HG03558 (cell line): ENCODE data around the gene ME3.
A peak's percentile ranks its signal among the peaks of the same experiment; 100 is the strongest.
"Not testable (repeated sequence)": the region's sequence is repeated elsewhere in the genome, so short reads cannot be mapped to it uniquely, and the experiment has no call there.

Experiments
- ATAC-seq: cut with Tn5 transposase; IDR thresholded peaks from one replicate; pipeline ENCODE4 v1.9.1; 2021; ENCODE audit warnings: moderate number of reproducible peaks; ENCODE audit not compliant: unreplicated experiment; ENCODE audit errors: extremely low read depth

The ME3 gene

DNA sequence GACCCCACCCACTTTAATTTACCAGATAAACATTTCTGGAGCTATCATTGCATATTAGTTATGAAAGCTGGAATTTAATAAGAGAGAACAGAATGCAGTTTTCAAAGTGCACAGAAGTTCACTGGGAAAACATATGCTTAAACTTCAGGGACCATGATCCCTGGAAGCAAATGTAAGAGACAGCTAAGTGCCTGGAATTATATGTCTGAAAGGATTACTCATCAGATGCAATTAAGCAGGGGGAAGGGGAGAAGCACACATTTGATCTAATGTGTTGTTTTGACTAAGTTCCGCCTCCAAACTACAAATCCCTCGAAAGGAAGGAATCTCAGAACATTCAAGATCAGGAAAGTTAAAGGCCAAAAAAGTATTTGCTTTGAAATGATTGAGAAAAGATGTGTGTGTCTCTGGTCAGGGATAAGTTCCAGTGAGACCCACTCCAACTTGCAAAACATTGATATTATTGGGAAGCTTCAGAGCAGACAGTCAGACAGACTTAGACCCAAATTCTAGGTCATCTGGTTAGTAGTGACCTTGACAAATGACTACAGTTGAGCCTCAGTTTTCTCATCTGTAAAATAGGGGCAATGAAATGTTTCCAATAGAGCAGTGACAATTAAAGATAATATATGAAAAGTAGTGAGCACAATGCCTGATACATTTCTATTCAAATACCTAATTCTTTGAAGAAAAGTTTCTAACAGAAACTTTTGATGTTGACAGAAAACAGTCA lies 147.6 kb downstream of the ME3 start:
- ATAC-seq: no peak

DNA sequence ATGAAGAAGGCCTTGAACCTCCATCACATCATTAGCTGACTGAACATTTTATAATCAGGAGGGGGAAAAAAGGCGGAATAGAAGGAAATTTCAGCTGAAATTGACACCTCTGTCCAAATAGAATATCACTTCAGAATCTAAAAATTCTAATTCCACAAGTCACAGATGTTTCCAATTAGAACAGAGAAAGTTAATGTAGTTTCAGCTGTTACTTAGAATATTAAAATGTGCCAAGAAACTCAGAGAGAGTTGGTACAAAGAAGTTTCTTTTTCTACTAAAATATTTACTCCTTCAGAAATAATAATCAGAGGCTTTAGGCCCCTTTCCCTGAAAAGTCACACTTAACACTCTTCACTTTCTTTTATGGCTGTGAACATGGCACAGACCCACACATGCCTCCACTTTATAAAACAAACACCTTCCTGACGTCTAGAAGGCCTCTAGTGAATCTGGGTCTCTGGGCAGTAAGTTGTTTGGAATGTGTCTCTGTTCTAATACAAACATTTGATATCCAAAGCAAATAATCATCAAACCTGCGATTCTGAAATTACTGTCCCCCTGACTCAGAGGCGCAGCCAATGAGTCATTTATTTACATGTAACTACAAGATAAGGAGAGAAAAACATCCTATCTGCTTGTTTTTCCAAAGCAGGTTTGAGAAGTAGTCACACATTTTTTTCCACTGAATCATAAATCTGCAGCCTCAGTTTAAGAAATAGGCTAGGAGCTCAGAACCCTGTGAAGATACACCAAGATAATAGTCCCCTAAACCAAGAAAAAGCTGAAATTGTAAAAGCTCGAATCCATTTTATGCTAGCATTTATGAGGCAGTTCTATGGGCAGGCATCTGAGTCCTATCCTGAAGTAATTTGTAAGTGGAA lies 148.4 kb downstream of the ME3 start:
- ATAC-seq: no peak

DNA sequence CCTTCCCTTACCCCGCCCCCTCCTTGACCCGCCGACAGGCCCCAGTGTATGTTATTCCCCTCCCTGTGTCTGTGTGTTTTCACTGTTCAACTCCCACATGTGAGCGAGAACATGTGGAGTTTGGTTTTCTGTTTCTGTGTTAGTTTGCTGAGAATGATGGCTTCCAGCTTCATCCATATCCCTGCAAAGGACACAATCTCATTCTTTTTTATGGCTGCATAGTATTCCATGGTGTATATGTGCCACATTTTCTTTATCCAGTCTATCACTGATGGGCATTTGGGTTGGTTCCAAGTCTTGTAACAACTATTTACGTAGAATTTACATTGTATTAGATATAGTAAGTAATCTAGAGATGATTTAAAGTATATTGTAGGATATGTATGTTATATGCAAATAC lies 149.9 kb downstream of the ME3 start:
- ATAC-seq: not testable (repeated sequence)

DNA sequence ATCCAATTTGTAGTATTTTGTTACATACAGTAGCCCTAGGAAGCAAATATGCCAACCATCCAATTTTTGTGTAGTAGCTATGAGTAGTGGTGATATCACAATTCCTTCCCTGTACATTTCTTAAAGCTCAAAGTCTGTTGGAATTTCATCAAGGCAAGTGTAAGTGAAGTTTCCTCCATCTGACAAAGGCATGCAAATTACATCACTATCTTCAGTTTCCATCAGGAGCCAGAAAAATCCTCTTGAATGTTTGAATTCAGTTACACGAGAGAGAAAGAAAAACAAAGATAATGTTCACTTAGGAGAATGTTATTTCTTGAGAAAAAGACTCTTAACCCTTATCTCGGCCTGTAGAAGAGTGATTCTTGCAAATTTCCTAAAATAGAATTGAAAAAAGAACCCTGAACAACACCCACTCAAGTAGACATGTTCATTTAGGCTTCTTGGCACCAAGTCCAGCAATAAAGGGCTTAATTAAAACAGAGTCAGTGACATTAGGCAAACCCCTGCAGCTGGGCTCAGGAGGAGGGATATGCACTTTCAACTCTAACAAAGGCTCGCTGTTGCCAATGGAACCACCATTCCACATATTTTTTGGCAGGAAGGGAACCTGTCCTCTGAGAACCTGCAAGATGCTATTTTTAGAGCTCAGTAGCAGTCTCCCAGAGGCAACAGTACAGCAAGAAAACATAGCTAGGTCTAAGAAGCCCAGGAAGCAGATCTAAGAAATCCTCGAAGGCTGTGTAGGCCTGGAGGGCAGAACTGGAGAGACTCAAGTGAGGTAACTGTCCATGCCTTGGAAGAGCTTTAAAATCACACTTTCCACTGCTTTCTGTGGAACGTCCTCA lies 153.1 kb downstream of the ME3 start:
- no peak for ATAC-seq

DNA sequence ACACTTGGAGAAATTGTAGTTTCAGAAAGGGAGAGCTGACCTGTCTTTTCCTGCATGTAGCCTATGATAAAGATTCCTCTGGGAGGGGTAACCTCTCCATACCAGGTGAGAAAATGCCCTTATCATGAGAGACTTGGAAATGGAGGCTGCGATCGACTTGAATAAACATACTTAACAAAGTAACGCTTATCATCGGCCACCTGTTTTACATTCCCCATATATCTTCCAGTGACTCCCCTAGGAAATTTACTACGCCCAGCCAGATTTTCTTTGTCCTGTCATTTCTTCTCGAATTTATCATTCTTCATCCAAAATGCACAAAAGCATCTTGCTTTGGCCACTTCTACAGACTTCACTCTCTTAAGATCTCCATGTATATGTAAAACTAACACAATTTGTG lies 154.2 kb downstream of the ME3 start:
- no peak for ATAC-seq

DNA sequence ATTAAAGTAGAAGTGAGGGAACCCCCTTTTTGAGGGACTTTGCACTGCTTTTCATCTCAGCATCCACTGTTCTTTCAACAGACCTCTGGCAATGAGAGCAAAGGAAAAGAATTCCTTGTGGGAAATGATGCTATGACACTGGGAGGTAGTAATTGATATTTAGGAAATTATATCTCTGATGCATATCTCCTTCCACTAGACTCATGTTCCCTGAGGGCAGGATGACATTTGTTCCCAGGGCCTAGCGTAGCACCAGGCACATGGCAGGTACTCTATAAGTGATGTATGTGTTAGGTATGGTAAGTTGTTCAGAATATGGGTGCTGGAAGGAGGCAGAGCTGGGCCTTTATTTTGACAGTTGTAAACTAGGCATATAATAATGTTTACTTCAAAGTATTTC lies 154.9 kb downstream of the ME3 start:
- ATAC-seq: no peak

DNA sequence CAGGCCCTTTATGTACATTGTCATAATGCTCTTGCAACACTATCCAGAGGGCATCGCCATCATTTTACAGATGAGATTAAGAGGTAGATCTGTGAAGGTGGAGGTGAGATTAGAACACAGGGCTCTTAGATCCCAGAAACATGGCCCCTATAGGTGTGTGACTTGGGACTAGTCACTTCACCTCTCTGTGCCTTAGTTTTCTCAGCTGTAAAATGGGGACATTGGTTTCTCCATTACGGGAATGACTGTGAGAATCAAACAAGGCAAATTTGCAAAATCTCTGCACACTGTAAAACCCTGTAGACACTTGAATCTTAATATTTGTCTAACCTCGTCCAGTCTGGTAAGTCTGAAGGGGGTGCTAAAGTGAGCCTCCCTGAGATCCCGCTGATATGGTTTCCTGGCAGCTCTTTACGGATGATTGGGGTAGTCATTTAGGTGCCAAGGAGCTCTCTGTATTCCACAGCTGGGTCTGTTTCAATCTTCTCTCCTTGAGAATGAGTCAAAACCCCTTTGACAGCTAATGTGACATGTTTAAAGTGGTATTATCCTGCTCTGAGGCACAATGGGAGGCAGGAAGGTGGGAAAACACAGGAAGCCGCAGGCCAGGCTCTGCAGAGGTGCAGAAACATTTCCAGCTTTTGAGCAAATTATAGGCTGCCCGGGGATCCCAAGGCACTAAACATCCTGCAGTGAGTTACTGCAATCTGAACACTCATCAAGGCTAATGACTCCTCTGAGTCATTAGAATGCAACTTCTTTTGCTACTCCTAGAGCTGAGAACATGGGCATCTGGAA lies 156.9 kb downstream of the ME3 start:
- ATAC-seq: no peak

DNA sequence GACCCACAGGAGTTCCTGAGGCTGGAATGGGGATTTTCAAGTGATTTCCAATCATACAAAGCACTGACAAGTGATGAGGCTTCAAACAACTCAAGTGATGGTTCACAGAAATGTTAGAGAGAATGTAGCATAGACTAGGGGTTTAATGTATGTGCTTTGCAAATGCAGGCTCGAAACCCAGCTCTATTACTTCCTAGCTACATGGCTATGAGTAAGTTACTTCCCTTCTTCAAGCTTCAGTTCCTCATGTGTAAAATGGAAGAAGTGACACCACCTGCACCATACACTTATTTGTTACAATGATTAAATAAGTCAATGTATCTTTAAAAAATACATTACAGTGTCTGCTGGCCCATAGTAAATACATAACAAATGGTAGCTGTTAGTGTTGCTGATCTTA lies 158.0 kb downstream of the ME3 start:
- ATAC-seq: no peak

DNA sequence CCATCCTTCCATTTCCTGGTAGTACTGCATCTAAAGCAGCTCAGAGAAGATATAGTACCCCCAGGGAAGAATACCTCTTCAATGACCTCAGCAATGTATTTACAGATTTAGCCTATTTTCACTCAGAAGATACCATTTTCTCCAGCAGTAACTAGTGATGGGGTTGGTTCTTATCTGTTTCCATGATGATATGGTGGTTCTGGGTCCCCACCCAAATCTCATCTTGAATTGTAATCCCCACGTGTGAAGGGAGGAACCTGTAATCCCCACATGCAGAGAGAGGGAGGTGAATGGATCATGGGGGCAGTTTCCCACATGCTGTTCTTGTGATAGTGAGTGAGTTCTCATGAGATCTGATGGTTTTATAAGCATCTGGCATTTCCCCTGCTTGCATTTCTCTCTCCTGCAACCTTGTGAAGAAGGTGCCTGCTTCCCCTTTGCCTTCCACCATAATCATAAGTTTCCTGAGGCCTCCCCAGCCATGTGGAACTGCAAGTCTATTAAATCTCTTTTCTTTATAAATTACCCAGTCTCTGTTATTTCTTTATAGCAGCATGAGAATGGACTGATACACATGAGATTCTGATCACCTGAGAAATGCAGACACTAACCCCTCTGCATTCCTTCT lies 158.6 kb downstream of the ME3 start:
- no peak for ATAC-seq

DNA sequence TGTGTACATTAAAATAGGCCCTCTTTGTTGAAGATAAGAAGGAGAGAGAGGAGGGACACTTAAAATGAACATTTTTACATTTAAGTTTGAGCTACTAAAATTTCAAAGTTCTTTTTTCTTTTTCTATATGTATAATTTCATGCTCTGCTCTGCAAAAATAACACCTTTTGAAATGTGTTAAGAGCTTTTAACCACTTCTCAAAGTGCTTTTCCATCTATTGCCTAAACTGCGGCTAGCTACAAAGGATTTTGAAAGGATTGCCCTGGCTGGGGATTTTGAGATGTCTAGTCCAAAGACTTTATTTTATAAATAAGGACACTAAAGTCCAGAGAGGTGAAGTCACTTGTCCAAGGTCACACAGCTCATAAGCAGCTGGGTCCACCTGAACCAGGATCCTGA lies 159.3 kb downstream of the ME3 start:
- ATAC-seq: no peak

DNA sequence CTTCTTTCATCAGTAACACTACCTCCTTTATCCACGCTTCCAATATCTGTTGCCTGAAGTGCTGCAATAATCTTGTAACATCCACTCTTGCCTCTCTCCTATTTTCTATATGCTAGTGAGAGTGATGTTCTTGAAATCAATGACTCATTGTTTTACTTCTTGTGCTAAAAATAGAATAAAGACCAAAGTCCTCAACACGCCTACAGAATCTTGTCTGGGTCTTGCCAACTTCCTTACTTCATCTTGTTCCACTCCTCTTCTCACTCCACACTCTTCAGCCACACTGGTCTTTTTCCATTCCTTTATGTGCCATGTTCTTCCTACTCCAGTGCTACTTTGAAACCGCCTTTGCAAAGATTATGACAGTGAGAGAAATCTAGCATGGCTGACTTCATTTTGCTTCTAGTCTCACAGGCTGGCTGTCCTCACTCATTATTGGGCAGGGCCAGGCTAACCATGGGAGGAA lies 161.3 kb downstream of the ME3 start:
- peak; percentile 75 for ATAC-seq

DNA sequence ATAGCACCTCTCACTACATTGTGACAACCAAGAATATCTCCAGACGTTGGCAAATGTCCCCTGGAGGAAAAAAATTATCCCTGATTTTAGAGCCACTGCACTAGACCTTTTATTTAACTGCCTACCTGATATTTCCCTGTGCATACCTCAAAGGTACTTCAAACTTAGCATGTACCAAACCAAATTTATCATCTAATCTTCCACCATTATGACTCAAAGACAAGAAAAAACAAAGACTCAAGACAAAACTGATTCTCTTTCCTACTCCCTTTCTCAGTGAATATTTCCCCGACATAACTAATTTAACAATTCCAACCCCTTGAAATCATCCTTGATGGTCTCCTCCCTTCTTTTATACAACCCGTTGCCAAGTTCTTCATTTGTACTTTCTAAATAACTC lies 161.7 kb downstream of the ME3 start:
- ATAC-seq: no peak

DNA sequence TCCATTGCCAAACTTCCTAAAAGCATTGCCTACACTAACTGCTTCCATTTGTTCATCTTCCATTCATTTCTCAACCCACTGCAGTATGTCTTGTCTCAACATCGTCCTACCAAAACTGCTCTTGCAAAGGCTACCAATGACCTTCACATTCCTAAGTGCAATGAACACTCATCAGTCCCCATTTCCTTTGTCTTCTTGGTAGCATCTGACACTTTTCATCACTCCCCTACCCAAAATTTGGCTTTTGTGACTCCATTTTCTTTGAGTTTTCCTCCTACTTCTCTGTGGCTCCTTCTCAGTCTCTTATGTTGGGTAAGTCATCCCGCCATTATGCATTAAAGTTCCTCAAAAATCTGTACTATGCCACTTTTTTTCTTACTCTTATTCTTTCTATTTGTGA lies 162.3 kb downstream of the ME3 start:
- no peak for ATAC-seq

DNA sequence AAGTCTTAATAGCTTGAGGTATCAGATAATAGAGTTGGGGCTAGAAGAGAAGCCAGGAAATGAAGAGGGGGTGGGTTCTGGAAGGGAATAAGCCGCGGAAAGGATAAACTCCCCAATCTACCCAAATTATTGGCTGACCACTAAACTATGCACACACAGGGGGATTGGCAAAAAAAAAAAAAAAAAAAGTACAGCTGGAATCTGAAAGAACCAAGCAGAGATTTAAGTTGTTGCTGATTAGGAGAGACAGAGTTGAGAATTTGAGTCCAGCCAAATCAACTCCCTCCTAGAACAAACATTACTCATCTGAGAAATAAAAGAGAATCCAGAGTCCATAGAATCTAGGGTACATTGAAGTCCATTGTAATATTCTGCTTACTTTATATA lies 162.8 kb downstream of the ME3 start:
- ATAC-seq: no peak

DNA sequence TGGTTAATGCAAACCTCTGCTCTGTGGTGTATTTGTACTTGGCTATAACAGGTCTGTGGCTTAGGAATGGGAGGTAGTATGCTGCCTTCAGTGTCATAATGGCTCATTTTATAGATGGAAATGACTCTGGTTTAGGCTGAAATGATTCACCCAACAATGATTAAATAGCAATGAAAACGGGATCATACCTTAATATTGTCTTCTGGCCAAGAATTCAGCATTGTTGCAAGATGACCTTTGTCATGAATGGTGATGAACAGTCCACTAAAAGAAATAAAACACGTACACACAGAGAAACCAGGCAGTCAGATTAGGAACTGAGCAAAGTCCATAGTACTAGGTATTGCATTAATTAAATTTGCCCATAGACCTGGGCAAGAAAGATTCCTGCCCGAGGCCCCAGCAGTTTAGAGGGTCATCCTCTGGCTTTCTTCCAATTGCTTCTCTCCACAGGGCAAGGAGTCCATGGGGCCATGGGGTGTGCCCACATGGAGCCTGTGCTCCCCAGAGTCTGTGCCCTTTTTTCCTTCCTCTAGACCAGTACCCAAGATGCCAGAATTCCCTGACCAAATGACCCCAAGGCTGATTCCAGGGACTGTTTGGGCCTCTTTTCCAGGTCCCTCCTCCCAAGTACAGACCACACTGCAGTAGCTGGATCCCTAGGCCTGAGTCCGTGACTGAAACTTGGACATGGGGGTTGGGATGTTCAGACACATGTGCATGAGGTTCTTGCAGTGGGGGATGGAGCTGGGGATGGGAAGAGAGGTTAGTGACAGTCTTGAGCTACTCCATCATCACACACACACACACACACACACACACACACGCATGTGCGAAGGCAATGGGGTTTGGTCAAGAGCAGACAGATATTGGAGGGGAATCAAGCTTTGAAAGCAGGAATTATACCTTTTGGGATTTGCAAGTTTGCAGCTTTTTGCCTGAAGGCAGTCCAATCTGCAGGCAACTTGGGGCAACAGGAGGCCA lies 163.5 kb downstream of the ME3 start:
- ATAC-seq: no peak

DNA sequence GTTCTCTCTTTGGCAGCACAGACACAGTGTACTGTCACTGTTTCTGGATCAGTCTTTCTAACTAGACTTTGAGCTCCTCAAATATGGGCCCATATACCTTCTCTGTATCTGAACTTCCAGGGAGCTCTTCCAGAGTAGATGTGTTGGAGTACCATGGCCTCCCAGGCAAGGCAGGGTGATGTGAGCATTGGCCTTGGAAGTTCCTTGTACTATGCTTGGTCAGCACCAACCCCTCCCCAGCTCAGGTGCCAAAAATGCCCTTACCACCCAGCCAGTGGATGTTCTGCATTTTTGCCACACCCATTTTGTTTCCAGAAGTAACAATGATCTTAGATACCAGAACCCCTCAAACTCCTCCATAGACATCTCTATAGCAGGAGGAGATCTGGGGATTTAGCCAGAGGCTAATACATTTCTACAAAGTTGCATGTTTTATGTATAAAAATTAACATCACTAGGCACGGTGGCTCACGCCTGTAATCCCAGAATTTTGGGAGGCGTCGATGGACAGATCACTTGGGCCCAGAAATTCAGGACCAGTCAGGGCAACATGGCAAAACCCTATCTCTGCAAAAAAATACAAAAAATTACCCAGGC lies 165.1 kb downstream of the ME3 start:
- ATAC-seq: no peak

DNA sequence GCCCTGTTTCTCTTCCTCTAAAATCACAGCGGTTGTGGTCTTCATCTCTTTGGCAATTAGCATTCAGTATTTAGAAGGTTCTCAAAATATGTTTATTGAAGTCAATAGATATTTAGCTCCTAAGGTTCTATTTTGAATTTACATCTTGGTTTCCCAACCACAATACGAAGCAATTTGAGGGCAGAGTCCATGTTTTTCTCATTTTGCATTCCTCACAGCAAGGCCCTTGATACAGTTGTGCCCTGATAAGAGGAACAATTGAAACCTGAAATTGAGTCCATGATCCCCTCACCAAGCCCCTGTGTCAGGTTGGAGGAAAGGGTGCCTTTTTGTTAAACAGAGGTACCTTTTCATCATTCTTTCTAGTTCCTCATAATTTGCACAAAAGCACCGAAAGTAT lies 166.2 kb downstream of the ME3 start:
- ATAC-seq: no peak

DNA sequence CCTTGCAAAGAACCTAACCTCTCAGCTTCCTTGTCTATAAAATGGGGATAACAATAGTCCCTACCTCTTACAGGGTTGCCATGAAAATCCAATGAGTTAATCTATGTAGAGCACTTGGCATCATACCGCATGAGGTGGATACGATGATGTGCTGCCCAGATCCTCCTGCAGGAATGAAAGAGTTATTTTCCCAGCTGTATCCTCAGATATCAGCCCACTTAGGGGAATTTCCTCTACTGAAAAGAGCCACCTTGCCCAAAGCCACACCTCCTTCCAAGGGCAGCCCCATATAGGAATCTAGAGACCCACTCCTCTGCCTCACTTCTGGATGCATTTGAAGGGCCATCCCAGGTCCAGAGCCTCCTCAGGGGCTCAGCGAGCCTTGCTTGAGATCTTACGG lies 169.3 kb downstream of the ME3 start:
- ATAC-seq: no peak
